ENCODE data around the gene ZDHHC22.
A peak's percentile ranks its signal among the peaks of the same experiment; 100 is the strongest.

The ZDHHC22 gene

GRCh38 chr14:77141214-77142004 is at the start of gene ZDHHC22:
Gene ZDHHC22, minus strand, starts transcription at chr14:77141791. Its CDS starts 2,053 bp downstream, at chr14:77139738.
- peak; percentile 33 for TF ChIP-seq CTCF (IDR thresholded peaks at IDR 0.05; ENCODE audit: insufficient read depth, missing control alignments)
- FAIRE-seq = no peak
- peak; percentile 60 for DNase-seq (ENCODE audit: insufficient read length, low spot score)

GRCh38 chr14:77190977-77191376 is 49.4 kb upstream of the ZDHHC22 start:
- DNase-seq (ENCODE audit: insufficient read length, low spot score) (no peak), FAIRE-seq (no peak)
- no peak for TF ChIP-seq CTCF (IDR thresholded peaks at IDR 0.05; ENCODE audit: insufficient read depth, missing control alignments)

GRCh38 chr14:77189479-77189878 is 47.9 kb upstream of the ZDHHC22 start:
- FAIRE-seq = no peak
- TF ChIP-seq CTCF (IDR thresholded peaks at IDR 0.05; ENCODE audit: insufficient read depth, missing control alignments) = no peak
- DNase-seq (ENCODE audit: insufficient read length, low spot score) = no peak

GRCh38 chr14:77187649-77188012 is 46.0 kb upstream of the ZDHHC22 start:
- FAIRE-seq (no peak), DNase-seq (ENCODE audit: insufficient read length, low spot score) (no peak)
- TF ChIP-seq CTCF (IDR thresholded peaks at IDR 0.05; ENCODE audit: insufficient read depth, missing control alignments) = no peak

GRCh38 chr14:77186911-77187648 is 45.5 kb upstream of the ZDHHC22 start:
- FAIRE-seq (no peak), DNase-seq (ENCODE audit: insufficient read length, low spot score) (no peak)
- no peak for TF ChIP-seq CTCF (IDR thresholded peaks at IDR 0.05; ENCODE audit: insufficient read depth, missing control alignments)

GRCh38 chr14:77185093-77185465 is 43.5 kb upstream of the ZDHHC22 start:
- FAIRE-seq (no peak), DNase-seq (ENCODE audit: insufficient read length, low spot score) (no peak)
- no peak for TF ChIP-seq CTCF (IDR thresholded peaks at IDR 0.05; ENCODE audit: insufficient read depth, missing control alignments)

Measured in D721Med (cell line).